HepG2 (cell line): ENCODE results near the gene FAM24A. TPM values are rescaled to one million over a fixed set of nuclear protein-coding genes. Genes with fewer than 3 reads are reported as not detected.

Source experiments
- CENPBD1 ChIP-seq: sonication (generic); formaldehyde crosslinking; IDR thresholded peaks from 2 replicates; pipeline ENCODE4 v1.8.0; 2022; ENCODE audit warnings: missing genetic modification reagents, low read depth, mild to moderate bottlenecking, borderline replicate concordance
- HMG20B ChIP-seq: conservative IDR thresholded peaks from 2 replicates; pipeline ENCODE4 v1.6.1; 2016; ENCODE audit warnings: missing genetic modification reagents, missing compliant biosample characterization
- MBNL3 ChIP-seq: fragments of 250-450 bp; sonication (Bioruptor Pico); conservative IDR thresholded peaks from 2 replicates; pipeline ENCODE4 v1.8.0; 2022; ENCODE audit warnings: mild to moderate bottlenecking, inconsistent platforms
- NBN ChIP-seq: fragments of 450-650 bp; conservative IDR thresholded peaks from 2 replicates; pipeline ENCODE4 v1.6.1; 2017
- NFATC3 ChIP-seq: sonication (generic); formaldehyde crosslinking; IDR thresholded peaks from 2 replicates; pipeline ENCODE4 v1.5.1; 2020; ENCODE audit warnings: mild to moderate bottlenecking, missing genetic modification reagents
- NRL ChIP-seq: sonication (generic); formaldehyde crosslinking; IDR thresholded peaks from 2 replicates; pipeline ENCODE4 v1.5.0; 2020; ENCODE audit warnings: missing genetic modification reagents, mild to moderate bottlenecking, moderate library complexity, borderline replicate concordance
- PITX1 ChIP-seq: sonication (generic); formaldehyde crosslinking; IDR thresholded peaks from 2 replicates; pipeline ENCODE4 v1.5.1; 2020; ENCODE audit warnings: mild to moderate bottlenecking, missing genetic modification reagents
- SMAD9 ChIP-seq: sonication (generic); formaldehyde crosslinking; IDR thresholded peaks from 2 replicates; pipeline ENCODE4 v1.5.1; 2020; ENCODE audit warnings: mild to moderate bottlenecking, missing genetic modification reagents
- ZBTB26 ChIP-seq: IDR thresholded peaks from 2 replicates; pipeline ENCODE4 v1.6.1; 2016; ENCODE audit warnings: missing compliant biosample characterization, missing genetic modification reagents, borderline replicate concordance
- ZNF547 ChIP-seq: sonication (generic); formaldehyde crosslinking; IDR thresholded peaks from 2 replicates; pipeline ENCODE4 v1.5.1; 2020; ENCODE audit warnings: mild to moderate bottlenecking, missing genetic modification reagents
- ZNF615 ChIP-seq: sonication (generic); formaldehyde crosslinking; IDR thresholded peaks from 2 replicates; pipeline ENCODE4 v1.5.0; 2020; ENCODE audit warnings: mild to moderate bottlenecking, missing genetic modification reagents, borderline replicate concordance
- ZNF724P ChIP-seq: sonication (generic); formaldehyde crosslinking; IDR thresholded peaks from 2 replicates; pipeline ENCODE4 v1.8.0; 2022; ENCODE audit warnings: missing genetic modification reagents, borderline replicate concordance
- polyA plus RNA-seq, 8 experiments: library from polyadenylated mRNA; depleted of rRNA in 3 of 8; stranded (reverse) in 7 of 8; unstranded in 1 of 8; fragments of >200 nt; fragmentation: Illumina TruSeq in 4 of 8; extraction: Trizol in 4 of 8; gene quantifications; 2 replicates each; pipeline versions ENCODE4 v1.2.1 to v1.2.3, GENCODE V29; 2011 to 2016; ENCODE audit warnings: low read depth in 4 of 8, missing spikeins in 1 of 8, mixed read lengths in 1 of 8; ENCODE audit not compliant: insufficient read depth in 1 of 8
- total RNA-seq, 5 experiments: library from RNA; depleted of rRNA; stranded (reverse); fragments of >200 nt; fragmentation: Illumina TruSeq; extraction: Trizol; gene quantifications; 2 replicates each; pipeline ENCODE4 v1.2.3, GENCODE V29; 2016; ENCODE audit warnings: low read depth in 1 of 5
- TF ChIP-seq, protein P1 (sequence below): sonication (generic); formaldehyde crosslinking; IDR thresholded peaks from 2 replicates; pipeline ENCODE4 v1.8.0; 2022; ENCODE audit warnings: mild to moderate bottlenecking, missing genetic modification reagents, moderate library complexity
- TF ChIP-seq, protein P2 (sequence below), 2 experiments: sonication (generic) in 1 of 2; formaldehyde crosslinking in 1 of 2; IDR thresholded peaks; 2 replicates each; pipeline versions ENCODE4 v1.4.0 to v1.6.1; 2018 to 2020; ENCODE audit warnings: missing genetic modification reagents in 2 of 2, borderline replicate concordance in 1 of 2, low read depth in 1 of 2, mild to moderate bottlenecking in 1 of 2, missing biosample characterization in 1 of 2
- TF ChIP-seq, protein P3 (sequence below): sonication (generic); formaldehyde crosslinking; IDR thresholded peaks from 2 replicates; pipeline ENCODE4 v1.4.0; 2020; ENCODE audit warnings: missing genetic modification reagents

FAM24A gene
- total and polyA plus RNA-seq, 2 of the 13 experiments (the other 11 are each of a cell fraction or from before 2014, with no cell fraction given): not detected

GRCh38 chr10:122953902-122954730 is 43.7 kb downstream of the FAM24A start, which contains the start of gene C10orf88 (continued):
- TF ChIP-seq, protein P1, sequence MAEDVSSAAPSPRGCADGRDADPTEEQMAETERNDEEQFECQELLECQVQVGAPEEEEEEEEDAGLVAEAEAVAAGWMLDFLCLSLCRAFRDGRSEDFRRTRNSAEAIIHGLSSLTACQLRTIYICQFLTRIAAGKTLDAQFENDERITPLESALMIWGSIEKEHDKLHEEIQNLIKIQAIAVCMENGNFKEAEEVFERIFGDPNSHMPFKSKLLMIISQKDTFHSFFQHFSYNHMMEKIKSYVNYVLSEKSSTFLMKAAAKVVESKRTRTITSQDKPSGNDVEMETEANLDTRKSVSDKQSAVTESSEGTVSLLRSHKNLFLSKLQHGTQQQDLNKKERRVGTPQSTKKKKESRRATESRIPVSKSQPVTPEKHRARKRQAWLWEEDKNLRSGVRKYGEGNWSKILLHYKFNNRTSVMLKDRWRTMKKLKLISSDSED: no peak; the same call in 1 of the 2 replicates
- TF ChIP-seq PITX1 (CRISPR knock-in tag): peak; percentile 83; the same call in 1 of the 2 replicates
- TF ChIP-seq NFATC3 (CRISPR knock-in tag): peak; percentile 54; the same call in 1 of the 2 replicates
- no peak for TF ChIP-seq MBNL3 (CRISPR knock-in tag)
- peak; percentile 94; the same call in 1 of the 2 replicates for TF ChIP-seq ZNF615 (CRISPR knock-in tag)
- TF ChIP-seq HMG20B (CRISPR knock-in tag): no peak; the same call in 1 of the 2 replicates
- peak; percentile 80 for TF ChIP-seq ZBTB26 (CRISPR knock-in tag)
- peak; percentile 94; the same call in 1 of the 2 replicates for TF ChIP-seq ZNF724P (CRISPR knock-in tag)
- TF ChIP-seq, protein P2, sequence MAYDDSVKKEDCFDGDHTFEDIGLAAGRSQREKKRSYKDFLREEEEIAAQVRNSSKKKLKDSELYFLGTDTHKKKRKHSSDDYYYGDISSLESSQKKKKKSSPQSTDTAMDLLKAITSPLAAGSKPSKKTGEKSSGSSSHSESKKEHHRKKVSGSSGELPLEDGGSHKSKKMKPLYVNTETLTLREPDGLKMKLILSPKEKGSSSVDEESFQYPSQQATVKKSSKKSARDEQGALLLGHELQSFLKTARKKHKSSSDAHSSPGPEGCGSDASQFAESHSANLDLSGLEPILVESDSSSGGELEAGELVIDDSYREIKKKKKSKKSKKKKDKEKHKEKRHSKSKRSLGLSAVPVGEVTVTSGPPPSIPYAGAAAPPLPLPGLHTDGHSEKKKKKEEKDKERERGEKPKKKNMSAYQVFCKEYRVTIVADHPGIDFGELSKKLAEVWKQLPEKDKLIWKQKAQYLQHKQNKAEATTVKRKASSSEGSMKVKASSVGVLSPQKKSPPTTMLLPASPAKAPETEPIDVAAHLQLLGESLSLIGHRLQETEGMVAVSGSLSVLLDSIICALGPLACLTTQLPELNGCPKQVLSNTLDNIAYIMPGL (CRISPR knock-in tag; IDR thresholded peaks at IDR 0.05; ENCODE audit: borderline replicate concordance in 1 of 2, low read depth in 1 of 2): peak; percentile 91 to 97
- TF ChIP-seq, protein P3, sequence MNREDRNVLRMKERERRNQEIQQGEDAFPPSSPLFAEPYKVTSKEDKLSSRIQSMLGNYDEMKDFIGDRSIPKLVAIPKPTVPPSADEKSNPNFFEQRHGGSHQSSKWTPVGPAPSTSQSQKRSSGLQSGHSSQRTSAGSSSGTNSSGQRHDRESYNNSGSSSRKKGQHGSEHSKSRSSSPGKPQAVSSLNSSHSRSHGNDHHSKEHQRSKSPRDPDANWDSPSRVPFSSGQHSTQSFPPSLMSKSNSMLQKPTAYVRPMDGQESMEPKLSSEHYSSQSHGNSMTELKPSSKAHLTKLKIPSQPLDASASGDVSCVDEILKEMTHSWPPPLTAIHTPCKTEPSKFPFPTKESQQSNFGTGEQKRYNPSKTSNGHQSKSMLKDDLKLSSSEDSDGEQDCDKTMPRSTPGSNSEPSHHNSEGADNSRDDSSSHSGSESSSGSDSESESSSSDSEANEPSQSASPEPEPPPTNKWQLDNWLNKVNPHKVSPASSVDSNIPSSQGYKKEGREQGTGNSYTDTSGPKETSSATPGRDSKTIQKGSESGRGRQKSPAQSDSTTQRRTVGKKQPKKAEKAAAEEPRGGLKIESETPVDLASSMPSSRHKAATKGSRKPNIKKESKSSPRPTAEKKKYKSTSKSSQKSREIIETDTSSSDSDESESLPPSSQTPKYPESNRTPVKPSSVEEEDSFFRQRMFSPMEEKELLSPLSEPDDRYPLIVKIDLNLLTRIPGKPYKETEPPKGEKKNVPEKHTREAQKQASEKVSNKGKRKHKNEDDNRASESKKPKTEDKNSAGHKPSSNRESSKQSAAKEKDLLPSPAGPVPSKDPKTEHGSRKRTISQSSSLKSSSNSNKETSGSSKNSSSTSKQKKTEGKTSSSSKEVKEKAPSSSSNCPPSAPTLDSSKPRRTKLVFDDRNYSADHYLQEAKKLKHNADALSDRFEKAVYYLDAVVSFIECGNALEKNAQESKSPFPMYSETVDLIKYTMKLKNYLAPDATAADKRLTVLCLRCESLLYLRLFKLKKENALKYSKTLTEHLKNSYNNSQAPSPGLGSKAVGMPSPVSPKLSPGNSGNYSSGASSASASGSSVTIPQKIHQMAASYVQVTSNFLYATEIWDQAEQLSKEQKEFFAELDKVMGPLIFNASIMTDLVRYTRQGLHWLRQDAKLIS: peak; percentile 54; the same call in 1 of the 2 replicates
- TF ChIP-seq SMAD9 (CRISPR knock-in tag): 0 out of 2 replicates have a peak, but pooled peaks have one; percentile 37
- peak; percentile 89 for TF ChIP-seq ZNF547 (CRISPR knock-in tag)
- TF ChIP-seq CENPBD1 (CRISPR knock-in tag): no peak
- TF ChIP-seq NRL (CRISPR knock-in tag): peak; percentile 98
- TF ChIP-seq NBN: no peak
